ENCODE results near the gene HEPACAM2.

The HEPACAM2 gene

DNA sequence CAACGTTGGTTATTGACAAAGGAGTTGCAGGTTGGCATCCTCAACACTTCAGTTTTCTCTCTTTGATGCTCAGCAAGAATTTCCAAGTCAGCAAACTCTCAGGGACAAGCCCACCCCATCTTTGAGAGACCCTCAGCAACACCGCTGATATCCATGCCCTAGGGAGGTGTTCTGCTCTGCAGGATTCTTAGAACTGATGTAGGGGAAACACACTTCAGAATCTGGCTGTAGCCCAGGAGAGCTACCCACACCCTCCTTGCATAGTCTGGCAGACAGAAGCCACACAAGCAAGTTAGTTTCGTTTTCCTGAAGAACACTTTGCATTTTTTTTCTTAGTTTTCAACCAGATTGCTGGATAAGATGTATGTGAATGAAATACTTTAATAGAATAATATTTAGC lies 78.9 kb downstream of the HEPACAM2 start:
- DNase-seq (ENCODE audit: low spot score) = peak; percentile 20

DNA sequence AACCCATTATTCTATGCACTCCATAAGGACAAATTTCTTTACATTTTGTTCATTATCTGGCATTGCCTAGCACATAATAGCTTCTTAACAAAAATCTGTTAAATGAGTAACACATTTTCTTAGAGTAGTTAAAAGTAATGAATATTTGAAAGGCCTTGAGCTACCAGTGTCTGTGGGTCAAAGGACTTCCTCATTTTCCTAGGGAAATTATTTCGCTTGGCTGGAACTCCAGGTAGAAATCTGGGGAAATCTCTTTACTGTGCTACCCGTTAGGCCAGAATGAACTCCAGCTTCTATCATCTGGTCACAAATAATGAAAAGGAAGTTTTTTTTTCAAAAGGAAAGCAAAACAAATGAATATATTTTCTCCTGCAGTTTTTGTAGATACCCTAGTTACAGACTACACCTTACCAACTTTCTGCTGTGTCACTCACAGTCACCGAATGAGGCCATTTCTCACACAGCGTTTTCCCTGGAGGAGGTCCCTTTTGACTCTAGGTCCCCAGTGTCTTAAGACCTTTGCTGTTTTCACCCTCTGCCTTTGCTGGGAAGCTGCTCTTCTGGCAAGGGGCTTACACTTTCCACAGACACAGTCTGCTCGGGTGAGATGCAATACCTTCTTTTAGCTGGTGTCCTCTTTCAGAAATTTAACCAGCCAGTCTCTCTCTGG lies 79.7 kb downstream of the HEPACAM2 start:
- no peak for DNase-seq (ENCODE audit: low spot score)

DNA sequence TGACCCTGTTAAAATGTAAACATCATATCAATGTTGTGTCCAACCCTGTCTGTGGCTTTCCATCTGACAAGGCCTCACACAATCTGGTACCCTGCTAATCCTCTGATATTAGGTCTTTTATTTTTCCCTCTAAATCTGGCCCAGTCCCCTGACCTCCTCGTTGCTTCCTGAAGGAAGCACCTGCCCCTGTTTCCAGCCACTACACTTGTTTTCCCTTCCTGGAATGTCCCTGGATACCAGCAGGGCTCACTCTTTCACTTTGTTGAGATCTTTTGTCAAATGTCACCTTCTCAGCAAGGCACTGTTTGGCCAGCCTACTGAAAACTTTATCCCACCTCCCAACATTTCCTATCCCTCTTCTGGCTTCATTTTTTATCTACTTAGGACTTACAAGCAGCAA lies 80.2 kb downstream of the HEPACAM2 start:
- DNase-seq (ENCODE audit: low spot score) = no peak

DNA sequence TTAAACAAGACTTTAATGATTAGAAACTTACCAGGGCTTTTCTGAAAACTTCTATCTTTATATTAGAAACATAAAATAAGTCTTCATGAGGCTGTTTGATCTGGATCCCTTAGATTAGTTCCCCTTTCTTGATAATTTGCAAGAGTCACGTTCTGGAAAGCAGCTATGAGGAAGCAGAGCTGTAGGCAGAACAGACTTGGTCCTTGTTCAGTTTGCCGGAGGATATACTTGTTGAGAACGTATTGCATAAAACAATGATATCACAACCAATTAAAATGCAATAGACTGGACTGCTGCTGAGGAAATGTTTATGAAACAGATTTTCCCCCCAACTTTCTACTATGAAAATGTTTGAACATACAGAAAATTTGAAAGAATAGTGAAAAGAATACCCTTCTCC lies 80.9 kb downstream of the HEPACAM2 start:
- peak; percentile 44 for DNase-seq (ENCODE audit: low spot score)

DNA sequence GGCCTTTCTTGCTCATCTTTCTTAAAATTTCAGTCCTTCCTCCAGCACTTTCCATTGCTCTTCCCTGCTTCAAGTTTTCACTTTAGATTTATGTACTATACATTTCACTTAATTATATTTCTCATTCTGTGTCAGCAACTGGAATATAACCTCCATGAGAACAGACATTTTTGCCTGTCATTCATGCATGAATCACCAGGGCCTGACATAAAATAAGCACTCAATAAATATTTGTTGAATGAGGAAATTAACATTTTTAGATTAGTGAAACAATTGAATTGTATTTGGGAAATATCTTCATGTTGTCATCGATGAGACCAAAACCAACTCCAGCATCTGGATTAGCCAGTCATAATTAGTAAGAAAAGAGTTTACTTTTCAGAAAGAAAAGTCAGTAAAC lies 84.1 kb downstream of the HEPACAM2 start:
- no peak for DNase-seq (ENCODE audit: low spot score)

DNA sequence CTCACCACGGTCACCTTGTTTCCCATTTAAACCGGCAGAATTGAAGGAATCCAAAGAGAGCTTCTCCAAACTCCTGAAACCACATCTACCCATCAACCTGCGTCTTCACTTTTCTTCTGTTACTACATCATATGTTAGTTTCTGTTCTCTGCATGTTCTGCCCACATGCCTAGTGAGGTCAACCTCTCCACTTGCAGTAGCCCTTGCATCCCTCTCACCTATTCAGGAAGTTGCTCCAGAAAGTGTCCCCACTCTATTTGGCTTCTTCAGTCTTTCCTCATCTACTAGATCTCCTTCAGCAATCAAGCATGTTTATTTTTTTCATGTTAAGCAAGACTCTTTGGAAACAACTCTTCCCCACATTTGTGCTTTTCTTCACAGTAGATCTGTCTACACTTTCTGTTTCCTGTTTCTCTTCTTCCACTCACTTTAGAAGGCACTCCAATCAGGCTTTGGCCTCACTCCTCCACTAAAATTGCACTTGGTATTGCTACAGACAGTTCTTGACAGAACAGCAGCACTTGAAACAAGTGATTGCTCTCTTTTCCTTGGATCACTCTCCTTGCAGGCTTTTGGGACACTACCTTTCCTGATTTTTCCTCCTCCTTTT lies 85.6 kb downstream of the HEPACAM2 start:
- no peak for DNase-seq (ENCODE audit: low spot score)

DNA sequence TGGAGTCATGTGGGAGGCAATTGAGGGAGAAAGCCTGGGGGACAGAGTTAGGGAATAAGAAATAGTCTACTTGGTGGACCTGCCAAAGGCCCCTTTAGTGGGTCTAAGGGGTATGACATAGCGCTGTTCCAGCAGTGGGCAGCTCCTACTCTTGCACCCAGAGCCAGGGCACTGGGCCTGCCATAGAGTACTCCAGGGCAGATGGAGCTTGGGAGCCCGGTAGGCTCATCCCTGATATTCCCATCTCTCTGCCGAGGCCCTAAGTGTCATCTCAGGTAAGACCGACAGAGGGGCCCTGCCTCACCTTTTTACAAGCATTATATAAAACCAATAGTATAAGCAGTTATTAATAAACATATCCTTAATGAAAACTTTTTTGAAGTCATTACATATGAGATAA lies 87.7 kb downstream of the HEPACAM2 start:
- no peak for DNase-seq (ENCODE audit: low spot score)
